Neural cell (in vitro differentiated cells): Measurements from ENCODE around the gene PIAS4.

Experiments used
- EP300 ChIP-seq: fragments of 450-650 bp; conservative IDR thresholded peaks from 2 replicates; pipeline ENCODE4 v1.6.1; 2014; ENCODE audit warnings: antibody characterized with exemption, mild to moderate bottlenecking, moderate library complexity; ENCODE audit not compliant: poor library complexity, severe bottlenecking
- EZH2 ChIP-seq: fragments of 200-600, 300-800 bp; shearing (Covaris generic), sonication (generic); IDR thresholded peaks from 2 replicates; pipeline ENCODE4 v1.6.1; 2014; ENCODE audit warnings: antibody characterized with exemption, low read length, borderline replicate concordance, mild to moderate bottlenecking; ENCODE audit not compliant: insufficient read depth, poor library complexity, severe bottlenecking
- MXI1 ChIP-seq: fragments of 450-650 bp; conservative IDR thresholded peaks from 2 replicates; pipeline ENCODE4 v1.6.1; 2014; ENCODE audit warnings: antibody characterized with exemption, mild to moderate bottlenecking; ENCODE audit not compliant: poor library complexity, severe bottlenecking
- REST ChIP-seq: IDR thresholded peaks from 2 replicates; pipeline ENCODE4 v1.6.1; 2012; ENCODE audit warnings: borderline replicate concordance
- SMC3 ChIP-seq: fragments of 450-650 bp; conservative IDR thresholded peaks from 2 replicates; pipeline ENCODE4 v1.6.1; 2014; ENCODE audit warnings: antibody characterized with exemption, mild to moderate bottlenecking, moderate library complexity; ENCODE audit not compliant: poor library complexity
- TF ChIP-seq, protein P1 (sequence below): fragments of 450-650 bp; IDR thresholded peaks from 2 replicates; pipeline ENCODE4 v1.5.1; 2014; ENCODE audit warnings: antibody characterized with exemption, mild to moderate bottlenecking, moderate library complexity; ENCODE audit not compliant: poor library complexity, severe bottlenecking

- TF ChIP-seq MXI1 (no peak), EP300 (no peak), EZH2 (no peak), SMC3 (no peak), REST (no peak)
- TF ChIP-seq, protein P1, sequence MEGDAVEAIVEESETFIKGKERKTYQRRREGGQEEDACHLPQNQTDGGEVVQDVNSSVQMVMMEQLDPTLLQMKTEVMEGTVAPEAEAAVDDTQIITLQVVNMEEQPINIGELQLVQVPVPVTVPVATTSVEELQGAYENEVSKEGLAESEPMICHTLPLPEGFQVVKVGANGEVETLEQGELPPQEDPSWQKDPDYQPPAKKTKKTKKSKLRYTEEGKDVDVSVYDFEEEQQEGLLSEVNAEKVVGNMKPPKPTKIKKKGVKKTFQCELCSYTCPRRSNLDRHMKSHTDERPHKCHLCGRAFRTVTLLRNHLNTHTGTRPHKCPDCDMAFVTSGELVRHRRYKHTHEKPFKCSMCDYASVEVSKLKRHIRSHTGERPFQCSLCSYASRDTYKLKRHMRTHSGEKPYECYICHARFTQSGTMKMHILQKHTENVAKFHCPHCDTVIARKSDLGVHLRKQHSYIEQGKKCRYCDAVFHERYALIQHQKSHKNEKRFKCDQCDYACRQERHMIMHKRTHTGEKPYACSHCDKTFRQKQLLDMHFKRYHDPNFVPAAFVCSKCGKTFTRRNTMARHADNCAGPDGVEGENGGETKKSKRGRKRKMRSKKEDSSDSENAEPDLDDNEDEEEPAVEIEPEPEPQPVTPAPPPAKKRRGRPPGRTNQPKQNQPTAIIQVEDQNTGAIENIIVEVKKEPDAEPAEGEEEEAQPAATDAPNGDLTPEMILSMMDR, result no peak
Observed at GRCh38 chr19:4059453-4059871, 51.9 kb downstream of the PIAS4 start.
